HUDEP-2 (cell line): Measurements from ENCODE around the gene PHAX.
"Not testable (repeated sequence)": the region's sequence is repeated elsewhere in the genome, so short reads cannot be mapped to it uniquely, and the experiment has no call there.

ENCODE experiments used
- DNase-seq, 76 experiments: peaks; one replicate each; lab custom pipeline; 2025; ENCODE audit not compliant: unreplicated experiment in 76 of 76; lab: John Stamatoyannopoulos, UW

Gene PHAX, protein sequence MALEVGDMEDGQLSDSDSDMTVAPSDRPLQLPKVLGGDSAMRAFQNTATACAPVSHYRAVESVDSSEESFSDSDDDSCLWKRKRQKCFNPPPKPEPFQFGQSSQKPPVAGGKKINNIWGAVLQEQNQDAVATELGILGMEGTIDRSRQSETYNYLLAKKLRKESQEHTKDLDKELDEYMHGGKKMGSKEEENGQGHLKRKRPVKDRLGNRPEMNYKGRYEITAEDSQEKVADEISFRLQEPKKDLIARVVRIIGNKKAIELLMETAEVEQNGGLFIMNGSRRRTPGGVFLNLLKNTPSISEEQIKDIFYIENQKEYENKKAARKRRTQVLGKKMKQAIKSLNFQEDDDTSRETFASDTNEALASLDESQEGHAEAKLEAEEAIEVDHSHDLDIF

DNA sequence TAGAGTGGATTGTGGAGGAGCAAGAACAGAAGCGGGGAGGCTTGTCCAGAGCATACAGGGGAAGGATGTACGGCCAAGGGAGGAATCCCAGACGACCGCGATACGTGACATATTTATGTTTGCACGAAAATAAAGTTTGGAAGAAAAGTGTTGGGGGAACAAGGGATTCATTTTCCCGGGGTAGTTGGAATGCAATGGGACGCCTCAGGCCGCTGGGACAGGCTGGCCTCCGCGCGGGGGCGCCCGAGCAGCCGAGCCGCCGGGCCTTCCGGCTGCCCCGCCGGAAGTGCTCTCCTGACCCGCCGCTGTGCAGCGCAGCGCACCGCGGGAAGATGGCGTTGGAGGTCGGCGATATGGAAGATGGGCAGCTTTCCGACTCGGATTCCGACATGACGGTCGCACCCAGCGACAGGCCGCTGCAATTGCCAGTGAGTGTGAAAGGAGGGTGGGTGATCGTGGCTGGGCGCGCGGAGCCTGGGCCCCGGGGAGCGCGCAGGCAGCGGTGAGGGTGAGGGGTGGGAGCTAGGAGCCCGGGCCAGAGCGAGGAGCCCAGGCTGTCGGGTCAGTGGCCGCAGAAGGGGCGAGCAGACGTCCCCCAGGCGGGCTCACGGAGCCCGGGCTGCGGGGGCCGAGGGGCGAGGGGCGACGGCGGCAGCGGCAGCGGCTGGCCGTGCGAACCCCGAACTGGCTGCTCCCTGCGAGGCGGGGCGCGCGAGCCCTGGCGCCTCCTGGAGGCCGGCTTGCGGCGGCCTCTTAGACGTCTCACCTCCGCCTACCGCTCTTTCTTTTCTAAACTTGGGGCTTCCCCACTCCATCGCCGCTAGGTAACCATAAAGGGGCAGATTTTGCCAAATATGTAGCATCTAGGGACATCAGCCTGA, at the start of gene PHAX:
PHAX (plus strand) TSS at position 317 of the 881 bp plus-strand sequence; CDS start at position 333, 16 bp downstream.
- peak in 73 of 76 experiments; percentile 3 to 79 (median 56) for DNase-seq

DNA sequence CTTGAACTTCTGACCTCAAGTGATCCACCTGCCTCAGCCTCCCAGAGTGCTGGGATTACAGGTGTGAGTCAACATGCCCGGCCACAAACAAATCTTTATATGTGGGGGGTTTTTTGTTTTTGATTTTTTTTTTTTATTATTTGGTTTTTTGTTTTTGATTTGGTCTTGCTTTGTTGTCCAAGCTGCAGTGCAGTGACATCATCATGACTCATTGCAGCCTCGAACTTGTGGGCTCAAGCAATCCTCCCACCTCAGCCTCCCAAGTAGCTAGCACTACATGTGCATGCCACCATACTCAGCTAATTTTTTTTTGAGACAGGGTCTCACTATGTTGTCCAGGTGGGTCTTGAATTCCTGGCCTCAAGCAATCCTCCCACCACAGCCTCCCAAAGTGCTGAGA, 48.1 kb upstream of the PHAX start:
- no peak for DNase-seq

DNA sequence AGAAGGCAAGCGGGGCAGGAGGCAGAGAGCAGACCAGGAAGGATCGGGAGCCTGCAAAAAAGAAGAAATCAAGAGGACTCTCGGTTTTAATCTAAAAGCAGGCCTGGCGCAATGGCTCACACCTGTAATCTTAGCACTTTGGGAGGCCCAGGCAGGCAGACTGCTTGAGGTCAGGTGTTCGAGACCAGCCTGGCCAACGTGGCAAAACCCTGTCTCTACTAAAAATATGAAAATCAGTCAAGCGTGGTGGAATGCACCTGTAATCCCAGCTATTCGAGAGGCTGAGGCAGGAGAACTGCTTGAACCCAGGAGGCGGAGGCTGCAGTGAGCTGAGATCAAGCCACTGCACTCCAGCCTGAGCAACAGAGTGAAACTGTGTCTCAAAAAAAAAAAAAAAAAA, 45.6 kb upstream of the PHAX start:
- DNase-seq: not testable (repeated sequence)

DNA sequence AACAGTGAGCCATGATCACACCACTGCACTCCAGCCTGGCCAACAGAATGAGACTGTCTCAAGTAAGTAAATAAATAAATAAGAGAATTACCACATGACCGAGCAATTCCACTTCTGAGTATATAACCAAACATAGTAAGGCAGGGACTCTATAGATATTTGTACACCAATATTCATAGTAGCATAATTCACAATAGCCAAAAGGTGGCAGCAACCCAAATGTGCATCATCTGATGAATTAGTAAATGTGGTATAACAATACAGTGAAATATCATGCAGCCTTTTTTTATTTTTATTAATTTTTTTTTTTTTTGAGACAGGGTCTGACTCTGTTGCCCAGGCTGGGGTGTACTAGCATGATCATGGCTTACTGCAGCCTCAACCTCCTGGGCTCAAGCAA, 38.8 kb upstream of the PHAX start:
- DNase-seq: no peak

DNA sequence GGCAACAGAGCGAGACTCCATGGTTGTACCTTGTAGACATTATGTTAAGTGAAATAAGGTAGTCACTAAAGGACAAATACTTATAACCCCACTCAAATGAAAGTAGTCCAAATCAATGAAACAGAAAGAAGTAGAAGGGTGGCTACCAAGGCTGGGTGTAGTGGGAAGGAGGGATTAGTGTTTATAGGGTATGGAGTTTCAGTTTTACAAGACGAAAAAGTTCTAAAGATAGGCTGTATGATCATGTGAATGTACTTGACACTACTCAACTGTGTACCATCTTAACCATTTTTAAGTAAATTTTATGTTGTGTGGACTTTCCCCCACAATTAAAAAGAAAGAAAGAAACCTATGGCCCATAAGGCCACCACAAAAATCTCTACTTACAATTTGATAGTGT, 37.9 kb upstream of the PHAX start:
- no peak for DNase-seq

DNA sequence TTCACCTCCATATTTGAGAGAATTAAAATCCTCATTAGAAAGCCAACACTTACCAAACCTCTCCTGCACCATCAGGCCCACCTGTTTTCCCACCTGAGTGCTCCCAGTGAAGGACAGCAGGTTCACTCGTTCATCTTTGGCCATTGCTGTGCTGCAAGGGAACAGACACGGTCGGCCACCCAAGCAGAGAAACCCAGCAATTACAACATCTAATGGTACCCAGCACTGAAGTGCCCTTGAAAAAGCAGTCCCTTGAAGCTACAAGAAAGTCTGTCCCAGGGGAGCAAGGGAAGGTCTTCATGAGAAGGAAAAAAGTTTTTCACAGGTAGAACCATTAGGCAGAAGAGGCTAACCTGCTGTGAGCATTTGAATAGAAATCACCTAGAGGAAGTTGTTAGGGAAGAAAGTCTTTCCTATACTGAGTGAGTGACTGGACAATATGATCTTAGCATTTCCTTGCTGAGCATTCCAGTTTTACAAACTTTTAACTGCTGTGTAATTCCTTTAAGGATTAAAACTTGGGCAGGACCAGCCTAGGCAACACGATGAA, 32.5 kb upstream of the PHAX start:
- DNase-seq: no peak

DNA sequence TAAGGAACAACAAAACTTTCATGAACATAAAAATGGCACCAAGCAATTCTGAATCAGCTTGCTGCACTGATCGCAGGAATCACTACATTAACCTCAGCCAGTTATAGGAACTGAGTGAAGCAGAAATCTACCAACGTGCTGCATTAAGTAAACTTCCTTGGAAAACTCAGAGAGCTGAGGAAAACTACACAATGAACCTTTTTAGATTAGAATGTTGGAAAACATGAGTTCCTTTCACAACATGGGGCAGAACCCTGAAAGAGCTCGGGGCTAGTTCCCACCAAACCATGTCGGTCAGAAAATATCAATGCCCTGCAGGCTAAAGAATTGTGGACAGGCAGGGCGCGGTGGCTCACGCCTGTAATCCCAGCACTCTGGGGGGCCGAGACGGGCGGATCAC, 25.1 kb upstream of the PHAX start:
- DNase-seq: no peak

DNA sequence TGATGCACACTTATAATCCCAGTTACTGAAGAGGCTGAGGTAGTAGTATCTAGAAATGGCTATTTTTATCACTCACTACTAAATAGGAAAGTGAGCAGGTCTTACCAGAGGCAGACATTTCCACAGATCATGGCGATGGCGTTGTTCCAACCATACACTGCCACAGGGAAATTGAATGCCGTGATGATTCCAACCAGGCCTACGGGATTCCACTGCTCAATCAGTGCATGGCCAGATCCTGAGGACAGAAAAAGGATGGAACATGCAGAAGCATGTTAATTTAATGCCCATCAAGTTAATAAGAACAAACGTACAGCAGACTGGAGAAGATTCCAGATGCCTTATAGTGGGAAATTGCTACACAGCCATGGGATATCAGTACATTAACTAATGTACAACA, 23.8 kb upstream of the PHAX start:
- DNase-seq: no peak

DNA sequence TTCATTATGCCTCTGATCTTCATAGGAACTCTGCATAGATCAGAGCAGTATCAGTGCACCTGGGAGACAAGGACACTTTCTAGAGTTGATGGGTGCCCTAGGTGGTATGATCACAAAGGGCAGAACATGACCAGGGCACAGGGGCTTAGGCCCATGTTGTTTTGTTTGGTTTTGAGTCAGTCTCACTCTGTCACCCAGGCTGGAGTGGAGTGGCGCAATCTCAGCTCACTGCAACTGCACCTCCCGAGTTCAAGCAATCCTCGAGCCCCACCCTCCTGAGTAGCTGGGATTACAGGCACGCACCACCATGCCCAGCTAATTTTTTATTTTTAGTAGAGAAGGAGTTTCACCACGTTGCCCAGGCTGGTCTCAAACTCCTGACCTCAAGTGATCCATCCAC, 23.3 kb upstream of the PHAX start:
- DNase-seq: no peak

DNA sequence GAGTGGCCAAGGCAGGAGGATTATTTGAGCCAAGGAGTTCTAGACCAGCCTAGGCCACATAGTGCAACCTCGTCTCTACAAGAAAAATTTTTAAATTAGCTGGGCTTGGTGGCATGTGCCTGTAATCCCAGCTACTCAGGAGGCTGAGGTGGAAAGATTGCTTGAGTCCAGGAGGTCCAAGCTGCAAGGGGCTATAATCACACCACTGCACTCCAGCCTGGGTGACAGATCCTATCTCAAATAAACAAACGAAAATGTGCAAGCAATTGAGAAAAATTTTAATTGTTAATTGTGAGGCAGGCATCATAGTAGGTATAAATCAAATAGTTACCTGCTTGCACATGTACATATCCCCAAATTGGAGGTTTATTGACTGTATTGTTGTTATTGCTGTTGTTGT, 21.0 kb upstream of the PHAX start:
- DNase-seq: no peak

DNA sequence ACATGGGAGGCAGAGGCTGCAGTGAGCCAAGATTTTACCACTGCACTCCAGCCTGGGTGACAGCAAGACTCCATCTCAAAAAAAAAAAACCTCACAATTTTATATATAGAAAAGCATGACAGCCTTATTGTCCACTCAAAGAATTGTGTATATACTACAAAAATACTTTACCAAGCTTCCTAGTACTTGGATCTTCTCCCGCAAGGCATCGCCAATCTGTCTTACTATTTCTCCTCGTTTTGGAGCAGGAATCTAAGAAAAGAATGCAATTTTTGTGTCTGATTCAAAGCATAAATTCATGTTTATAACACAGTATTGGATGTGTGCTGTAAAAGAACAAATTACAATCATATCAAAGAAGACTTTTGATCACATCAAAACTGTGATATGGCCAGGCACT, 17.0 kb upstream of the PHAX start:
- DNase-seq: no peak

DNA sequence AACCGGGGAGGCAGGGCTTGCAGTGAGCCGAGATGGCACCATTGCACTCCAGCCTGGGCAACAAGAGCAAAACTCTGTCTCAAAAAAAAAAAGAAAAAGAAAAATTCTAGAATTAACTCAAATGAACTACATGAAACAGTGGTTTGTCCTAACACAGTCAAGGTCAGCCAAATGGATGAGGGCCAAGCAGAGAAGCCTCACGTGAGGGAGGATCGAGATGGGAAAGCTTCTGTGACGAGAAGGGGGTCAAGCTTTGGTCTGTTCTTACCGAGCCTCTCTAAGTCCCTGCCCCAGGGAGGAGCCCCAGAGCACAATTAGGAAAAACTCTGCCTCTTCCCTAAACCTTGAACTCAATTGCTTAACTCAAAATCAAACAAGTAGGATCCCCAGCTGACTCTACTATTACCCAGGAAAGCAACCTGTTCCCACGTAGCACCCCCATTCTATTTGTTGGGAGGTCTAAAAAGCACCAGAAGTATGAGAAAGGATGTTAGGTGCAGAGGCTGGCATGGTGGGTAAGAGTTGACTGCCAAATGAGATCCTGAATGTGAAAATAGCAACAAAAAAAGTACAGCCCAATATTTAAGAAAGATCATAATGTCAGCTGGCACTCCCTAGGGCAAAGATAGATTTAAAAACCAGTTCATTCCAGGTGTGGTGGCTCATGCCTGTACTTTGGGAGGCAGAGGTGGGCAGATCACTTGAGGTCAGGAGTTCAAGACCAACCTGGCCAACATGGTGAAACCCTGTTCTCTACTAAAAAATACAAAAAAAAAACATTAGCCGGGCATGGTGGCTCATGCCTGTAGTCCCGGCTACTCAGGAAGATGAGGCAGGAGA, 13.0 kb upstream of the PHAX start:
- DNase-seq: no peak

DNA sequence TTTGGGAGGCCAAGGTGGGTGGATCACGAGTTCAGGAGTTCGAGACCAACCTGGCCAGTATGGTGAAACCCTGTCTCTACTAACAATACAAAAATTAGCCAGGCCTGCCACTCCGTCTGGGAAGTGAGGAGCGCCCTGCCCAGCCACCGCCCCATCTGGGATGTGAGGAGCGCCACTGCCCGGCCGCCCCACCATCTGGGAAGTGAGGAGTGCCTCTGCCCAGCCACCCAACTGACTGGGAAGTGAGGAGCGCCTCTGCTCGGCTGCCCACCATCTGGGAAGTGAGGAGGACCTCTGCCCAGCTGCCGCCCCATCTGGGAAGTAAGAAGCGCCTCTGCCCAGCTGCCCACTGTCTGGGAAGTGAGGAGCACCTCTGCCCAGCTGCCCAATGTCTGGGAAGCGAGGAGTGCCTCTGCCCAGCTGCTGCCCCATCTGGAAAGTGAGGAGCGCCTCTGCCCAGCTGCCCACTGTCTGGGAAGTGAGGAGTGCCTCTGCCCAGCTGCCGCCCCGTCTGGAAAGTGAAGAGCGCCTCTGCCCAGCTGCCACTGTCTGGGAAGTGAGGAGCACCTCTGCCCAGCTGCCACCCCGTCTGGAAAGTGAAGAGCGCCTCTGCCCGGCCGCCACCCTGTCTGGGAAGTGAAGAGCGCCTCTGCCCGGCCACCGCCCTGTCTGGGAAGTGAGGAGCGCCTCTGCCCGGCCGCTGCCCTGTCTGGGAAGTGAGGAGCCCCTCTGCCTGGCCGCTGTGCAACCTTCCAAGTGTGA, 11.0 kb upstream of the PHAX start:
- DNase-seq: no peak

DNA sequence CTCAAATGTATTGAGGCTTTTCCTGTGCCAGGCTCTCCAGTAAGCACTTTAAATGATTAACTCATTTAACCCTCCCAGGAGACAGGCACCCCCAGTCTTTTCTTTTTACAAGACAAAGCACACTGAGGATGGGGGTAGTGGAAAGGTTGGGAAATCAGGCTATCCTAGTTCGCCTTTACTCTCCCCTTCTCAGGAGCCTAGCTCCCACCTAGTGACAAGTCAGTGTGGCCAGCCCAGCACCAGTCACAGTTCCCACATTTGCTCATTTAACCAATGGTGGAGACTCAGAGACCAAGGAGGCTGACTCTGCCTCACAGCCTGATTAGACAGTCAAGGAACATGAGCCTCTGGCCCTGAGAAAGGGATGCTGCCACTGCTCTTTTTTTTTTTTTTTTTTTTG, 9.2 kb upstream of the PHAX start:
- DNase-seq: no peak

DNA sequence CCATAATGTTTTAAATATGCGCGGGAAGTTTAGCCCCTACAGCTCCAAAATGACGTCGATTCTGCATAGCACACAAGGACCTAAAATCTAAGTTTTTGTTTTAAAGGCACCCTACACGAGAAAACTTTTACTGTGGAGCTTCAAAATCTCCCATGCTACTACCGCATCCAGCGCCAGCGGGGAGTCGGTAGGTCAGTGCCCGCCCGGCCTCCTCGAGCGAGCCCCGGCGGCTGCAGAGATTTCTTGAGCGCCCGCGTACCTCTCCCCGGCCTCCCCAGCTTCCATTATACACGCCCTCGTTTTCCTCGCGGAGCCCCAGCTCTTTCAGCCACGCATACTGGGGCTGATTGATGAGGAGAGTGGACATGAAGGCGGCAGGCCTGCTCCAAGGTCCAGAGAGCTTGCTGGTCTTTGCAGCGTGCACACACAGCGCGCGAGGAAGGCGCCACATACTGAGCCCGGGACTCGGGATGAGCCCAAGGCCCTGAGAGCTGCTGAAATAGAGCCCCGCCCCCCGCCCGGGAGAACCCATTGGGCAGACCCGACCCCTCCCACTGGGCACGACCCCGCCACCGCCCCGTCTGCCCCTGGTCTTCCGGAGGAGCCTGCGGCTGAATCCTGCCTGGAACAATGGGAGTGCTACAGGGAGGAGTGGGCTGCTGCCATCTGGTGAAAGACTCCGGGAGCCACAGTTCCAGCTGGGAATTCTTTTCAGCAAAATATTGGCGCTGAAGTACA, 5.8 kb upstream of the PHAX start, which contains the start of gene ALDH7A1:
ALDH7A1 (minus strand) TSS at position 472 of the 738 bp plus-strand sequence; CDS start at position 451, 21 bp downstream.
- peak in 8 of 76 experiments; percentile 4 to 18 (median 7) for DNase-seq

DNA sequence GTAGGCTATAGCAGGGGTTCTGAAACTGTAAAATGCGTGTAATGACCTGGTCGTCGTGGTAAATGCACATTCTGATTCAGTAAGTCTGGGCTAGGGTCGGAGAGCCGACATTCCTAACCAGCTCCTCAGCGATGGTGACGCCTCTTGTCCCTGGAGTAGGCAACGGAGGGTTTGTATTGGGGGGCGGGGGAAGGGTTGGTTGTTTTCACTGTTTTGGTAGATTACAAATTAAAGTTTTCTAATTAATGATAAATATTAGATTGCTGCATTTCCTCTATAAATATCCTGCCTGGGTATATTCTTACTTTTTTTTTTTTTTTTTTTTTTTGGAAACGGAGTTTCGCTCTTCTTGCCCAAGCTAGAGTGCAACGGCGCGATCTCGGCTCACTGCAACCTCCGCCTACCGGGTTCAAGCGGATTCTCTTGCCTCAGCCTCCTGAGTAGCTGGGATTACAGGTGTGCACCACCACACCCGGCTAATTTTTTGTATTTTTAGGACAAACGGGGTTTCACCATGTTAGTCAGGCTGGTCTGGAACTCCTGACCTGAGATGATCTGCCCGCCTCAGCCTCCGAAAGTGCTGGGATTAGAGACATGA, 5.2 kb upstream of the PHAX start:
- no peak for DNase-seq

DNA sequence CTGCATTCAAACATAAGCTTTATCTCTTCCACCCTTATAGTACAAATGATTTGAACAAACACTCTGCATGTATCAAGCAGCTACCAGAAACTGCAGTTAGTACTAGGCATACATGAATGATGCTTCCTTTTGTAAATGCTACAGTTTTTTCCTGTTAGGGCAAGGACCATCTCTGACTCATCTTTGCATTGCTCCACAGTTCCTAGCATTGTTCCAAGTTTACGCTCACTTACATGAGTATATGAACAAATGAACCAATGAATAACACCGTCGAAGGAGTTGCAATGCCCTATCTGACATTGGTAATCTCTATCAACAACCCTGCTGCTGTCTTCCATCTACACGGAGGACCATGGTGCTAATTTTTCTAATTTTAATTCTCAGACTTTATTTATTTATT, 3.6 kb upstream of the PHAX start:
- no peak for DNase-seq

DNA sequence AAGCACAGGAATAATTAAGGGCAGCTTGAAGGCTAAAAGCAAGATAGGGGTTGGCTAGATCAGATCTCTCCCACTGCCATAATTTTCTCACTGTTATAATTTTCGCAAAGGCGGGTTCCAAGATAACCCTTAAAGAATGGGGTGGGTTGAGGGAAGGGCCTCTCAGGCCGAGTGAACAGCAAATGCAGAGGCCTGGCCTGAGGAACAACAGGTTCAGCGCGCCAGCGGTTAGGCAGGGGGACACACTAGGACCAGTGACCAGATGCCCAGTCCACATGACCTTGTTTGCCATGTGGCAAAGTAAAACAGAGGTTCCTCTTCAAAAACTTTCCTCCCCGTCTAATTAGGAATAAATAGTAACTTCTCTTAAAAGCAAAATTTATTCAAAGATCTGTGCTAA, 1.2 kb upstream of the PHAX start:
- no peak for DNase-seq
